Spleen (tissue), 7 donors: ENCODE data around the gene ZNF648.

Experiments
- POLR2A ChIP-seq, 3 donors: fragments of 450-650 bp; IDR thresholded peaks; one replicate each; pipeline ENCODE4 v1.5.1; 2017; ENCODE audit warnings: antibody characterized with exemption in 3 of 3, mild to moderate bottlenecking in 1 of 3
- TF ChIP-seq, protein P1 (sequence below), 11 experiments: fragments of 200-600 bp in 7 of 11; fragments of 450-650 bp in 4 of 11; sonication (generic) in 4 of 11; IDR thresholded peaks in 8 of 11; conservative IDR thresholded peaks in 3 of 11; 1 replicate in 7 of 11; 2 replicates in 4 of 11; pipeline versions ENCODE4 v1.4.0 to v1.8.0; 2016 to 2021; ENCODE audit warnings: antibody characterized with exemption in 11 of 11, inconsistent platforms in 4 of 11, mild to moderate bottlenecking in 1 of 11
- donor health status: DM: no; HTN: no; CAD: no; lungs with moderate emphysema.
- donor health status: DM: no; HTN: no; CAD: no.
- donor health status: DM: no; HTN: no; CAD: no.

GRCh38 chr1:182069028-182069466, 7.5 kb upstream of the ZNF648 start:
- TF ChIP-seq POLR2A (IDR thresholded peaks at IDR 0.05) = no peak
- TF ChIP-seq, protein P1, sequence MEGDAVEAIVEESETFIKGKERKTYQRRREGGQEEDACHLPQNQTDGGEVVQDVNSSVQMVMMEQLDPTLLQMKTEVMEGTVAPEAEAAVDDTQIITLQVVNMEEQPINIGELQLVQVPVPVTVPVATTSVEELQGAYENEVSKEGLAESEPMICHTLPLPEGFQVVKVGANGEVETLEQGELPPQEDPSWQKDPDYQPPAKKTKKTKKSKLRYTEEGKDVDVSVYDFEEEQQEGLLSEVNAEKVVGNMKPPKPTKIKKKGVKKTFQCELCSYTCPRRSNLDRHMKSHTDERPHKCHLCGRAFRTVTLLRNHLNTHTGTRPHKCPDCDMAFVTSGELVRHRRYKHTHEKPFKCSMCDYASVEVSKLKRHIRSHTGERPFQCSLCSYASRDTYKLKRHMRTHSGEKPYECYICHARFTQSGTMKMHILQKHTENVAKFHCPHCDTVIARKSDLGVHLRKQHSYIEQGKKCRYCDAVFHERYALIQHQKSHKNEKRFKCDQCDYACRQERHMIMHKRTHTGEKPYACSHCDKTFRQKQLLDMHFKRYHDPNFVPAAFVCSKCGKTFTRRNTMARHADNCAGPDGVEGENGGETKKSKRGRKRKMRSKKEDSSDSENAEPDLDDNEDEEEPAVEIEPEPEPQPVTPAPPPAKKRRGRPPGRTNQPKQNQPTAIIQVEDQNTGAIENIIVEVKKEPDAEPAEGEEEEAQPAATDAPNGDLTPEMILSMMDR (IDR thresholded peaks at IDR 0.05 in 8 of 11, conservative IDR thresholded peaks at IDR 0.05 in 3 of 11) = peak in 9 of 11 experiments; percentile 9 to 72 (median 47)
